ENCODE measurements around the gene CASKIN1.
"Not testable (repeated sequence)": the region's sequence is repeated elsewhere in the genome, so short reads cannot be mapped to it uniquely, and the experiment has no call there.

Gene CASKIN1

GRCh38 chr16:2135770-2136490 lies 60.5 kb downstream of the CASKIN1 start, which contains the start of gene PKD1:
Gene PKD1, minus strand, starts transcription at chr16:2135898. Its CDS starts 209 bp downstream, at chr16:2135689.
- DNase-seq (ENCODE audit: insufficient read length, low spot score), result peak; percentile 67

GRCh38 chr16:2135071-2135470 lies 61.3 kb downstream of the CASKIN1 start:
- FAIRE-seq; DNase-seq (ENCODE audit: insufficient read length, low spot score): not testable (repeated sequence)

More at GRCh38 chr16:2135770-2136490, 60.5 kb downstream of the CASKIN1 start, which contains the start of gene PKD1:
- peak; percentile 66; the same call in 1 of the 2 replicates for TF ChIP-seq POLR2A (IDR thresholded peaks at IDR 0.05; ENCODE audit: low read depth, low read length)
- peak; percentile 62 for FAIRE-seq

DNA sequence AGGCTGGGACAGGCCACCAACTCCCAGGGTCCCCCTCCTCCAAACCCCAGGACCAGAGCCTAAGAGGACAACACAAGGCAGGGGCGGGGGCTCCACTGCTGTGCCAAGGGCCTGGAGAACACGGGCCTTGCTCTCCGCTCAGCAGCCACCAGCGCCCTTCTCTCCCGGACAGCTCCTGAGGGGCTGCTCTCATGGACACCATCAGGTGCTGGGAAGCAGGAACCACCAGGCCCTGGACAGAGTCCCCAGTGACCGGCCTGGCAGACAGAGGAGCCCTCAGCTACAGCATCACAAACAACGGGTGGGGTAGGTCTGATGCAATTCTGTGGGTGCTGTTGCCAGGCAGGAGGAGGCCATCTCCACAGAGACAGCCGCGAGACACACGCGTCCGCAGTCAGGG lies 62.6 kb downstream of the CASKIN1 start:
- DNase-seq (ENCODE audit: insufficient read length, low spot score); FAIRE-seq: not testable (repeated sequence)

- not testable (repeated sequence) for FAIRE-seq; DNase-seq (ENCODE audit: insufficient read length, low spot score)
These were observed 66.4 kb downstream of the CASKIN1 start for GRCh38 chr16:2129890-2130447.

DNA sequence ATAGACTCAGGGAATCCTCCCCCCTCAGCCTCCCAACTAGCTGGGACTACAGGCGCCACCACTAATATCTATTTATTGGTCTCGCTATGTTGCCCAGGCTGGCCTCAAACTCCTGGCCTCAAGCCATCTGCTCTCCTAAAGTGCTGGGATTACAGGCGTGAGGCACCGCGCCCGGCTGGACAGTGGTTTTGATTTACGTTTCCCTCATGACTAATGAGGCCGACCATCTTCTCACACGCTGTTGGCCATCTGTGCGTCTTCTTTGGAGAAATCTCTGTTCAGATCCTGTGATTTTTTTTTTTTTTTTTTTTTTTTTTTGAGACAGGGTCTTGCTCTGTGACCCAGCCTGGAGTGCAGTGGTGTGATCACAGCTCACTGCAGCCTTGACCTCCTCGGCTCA lies 67.2 kb downstream of the CASKIN1 start:
- FAIRE-seq; DNase-seq (ENCODE audit: insufficient read length, low spot score): not testable (repeated sequence)

GRCh38 chr16:2127630-2128280 lies 68.7 kb downstream of the CASKIN1 start:
- not testable (repeated sequence) for DNase-seq (ENCODE audit: insufficient read length, low spot score); FAIRE-seq
